HFFc6 (cell line): ENCODE measurements around the gene TMEM63A. TPM values are rescaled to one million over a fixed set of nuclear protein-coding genes. Genes with fewer than 3 reads are reported as not detected.
"Not testable (repeated sequence)": the region's sequence is repeated elsewhere in the genome, so short reads cannot be mapped to it uniquely, and the experiment has no call there.

ENCODE experiments used
- DNase-seq: peaks from one replicate; pipeline ENCODE4 v3.0.0-alpha.2; 2018
- H3K27ac Mint-ChIP-seq: 2 replicates; pipeline ENCODE4 v1.8.0; 2020; ENCODE audit warnings: mild to moderate bottlenecking, mixed read lengths
- H3K27me3 Mint-ChIP-seq: 2 replicates; pipeline ENCODE4 v1.8.0; 2021; ENCODE audit warnings: mild to moderate bottlenecking, moderate library complexity, mixed read lengths; ENCODE audit not compliant: insufficient read depth
- H3K36me3 Mint-ChIP-seq: 2 replicates; pipeline ENCODE4 v1.8.0; 2021; ENCODE audit warnings: low read depth, mixed read lengths
- H3K4me1 Mint-ChIP-seq: 2 replicates; pipeline ENCODE4 v1.8.0; 2020; ENCODE audit warnings: low read depth, mixed read lengths
- H3K4me3 Mint-ChIP-seq: 2 replicates; pipeline ENCODE4 v1.8.0; 2020; ENCODE audit warnings: mild to moderate bottlenecking, moderate library complexity, mixed read lengths
- H3K9me3 Mint-ChIP-seq: 2 replicates; pipeline ENCODE4 v1.8.0; 2020; ENCODE audit warnings: mild to moderate bottlenecking, mixed read lengths
- total RNA-seq, 6 experiments: library from RNA; stranded (reverse); fragmentation: NEBNext Ultra II Directional; extraction: Animal tissue kit (Norgen Biotek cat#: 25700); gene quantifications; 2 replicates in 1 of 6; 3 replicates in 5 of 6; pipeline ENCODE4 v1.2.3, GENCODE V29; 2021
- TF ChIP-seq, protein P1 (sequence below): fragments of 200-600 bp; sonication (generic); IDR thresholded peaks from 2 replicates; pipeline ENCODE4 v1.5.0; 2021; ENCODE audit warnings: antibody characterized with exemption, mild to moderate bottlenecking

Gene TMEM63A
- total RNA-seq, 6 experiments from 2014 or later = 18.9 to 29.1 (median 22.0) TPM

DNA sequence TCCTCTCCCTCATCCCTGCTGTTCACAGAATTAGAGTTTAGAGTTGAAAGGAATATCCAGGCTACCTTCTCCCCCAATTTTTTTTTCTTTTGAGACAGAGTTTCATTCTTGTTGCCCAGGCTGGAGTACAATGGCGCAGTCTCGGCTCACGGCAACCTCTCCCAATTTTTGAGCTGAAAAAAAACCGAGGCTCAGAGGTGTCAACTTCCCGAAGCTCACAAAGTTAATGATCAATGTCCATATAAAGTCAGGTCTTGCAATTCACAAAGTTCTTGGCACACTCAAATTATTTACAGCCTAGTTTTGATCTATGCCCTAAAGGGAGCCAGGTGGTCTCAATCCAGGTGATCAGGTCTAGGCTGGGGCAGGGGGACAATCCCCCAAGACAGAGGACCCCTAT is 7.6 kb upstream of the TMEM63A start:
- TF ChIP-seq, protein P1, sequence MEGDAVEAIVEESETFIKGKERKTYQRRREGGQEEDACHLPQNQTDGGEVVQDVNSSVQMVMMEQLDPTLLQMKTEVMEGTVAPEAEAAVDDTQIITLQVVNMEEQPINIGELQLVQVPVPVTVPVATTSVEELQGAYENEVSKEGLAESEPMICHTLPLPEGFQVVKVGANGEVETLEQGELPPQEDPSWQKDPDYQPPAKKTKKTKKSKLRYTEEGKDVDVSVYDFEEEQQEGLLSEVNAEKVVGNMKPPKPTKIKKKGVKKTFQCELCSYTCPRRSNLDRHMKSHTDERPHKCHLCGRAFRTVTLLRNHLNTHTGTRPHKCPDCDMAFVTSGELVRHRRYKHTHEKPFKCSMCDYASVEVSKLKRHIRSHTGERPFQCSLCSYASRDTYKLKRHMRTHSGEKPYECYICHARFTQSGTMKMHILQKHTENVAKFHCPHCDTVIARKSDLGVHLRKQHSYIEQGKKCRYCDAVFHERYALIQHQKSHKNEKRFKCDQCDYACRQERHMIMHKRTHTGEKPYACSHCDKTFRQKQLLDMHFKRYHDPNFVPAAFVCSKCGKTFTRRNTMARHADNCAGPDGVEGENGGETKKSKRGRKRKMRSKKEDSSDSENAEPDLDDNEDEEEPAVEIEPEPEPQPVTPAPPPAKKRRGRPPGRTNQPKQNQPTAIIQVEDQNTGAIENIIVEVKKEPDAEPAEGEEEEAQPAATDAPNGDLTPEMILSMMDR = no peak
- no peak for DNase-seq
- Mint-ChIP-seq H3K27ac (no peak overlapping the region), H3K4me3 (no peak overlapping the region), H3K4me1 (no peaks in the 10 kb centered on the region; the same call in 1 of the 2 replicates), H3K9me3 (no peaks in the 10 kb centered on the region), H3K27me3 (no peaks in the 10 kb centered on the region; the same call in none of the 2 replicates), H3K36me3 (no peaks in the 10 kb centered on the region)

DNA sequence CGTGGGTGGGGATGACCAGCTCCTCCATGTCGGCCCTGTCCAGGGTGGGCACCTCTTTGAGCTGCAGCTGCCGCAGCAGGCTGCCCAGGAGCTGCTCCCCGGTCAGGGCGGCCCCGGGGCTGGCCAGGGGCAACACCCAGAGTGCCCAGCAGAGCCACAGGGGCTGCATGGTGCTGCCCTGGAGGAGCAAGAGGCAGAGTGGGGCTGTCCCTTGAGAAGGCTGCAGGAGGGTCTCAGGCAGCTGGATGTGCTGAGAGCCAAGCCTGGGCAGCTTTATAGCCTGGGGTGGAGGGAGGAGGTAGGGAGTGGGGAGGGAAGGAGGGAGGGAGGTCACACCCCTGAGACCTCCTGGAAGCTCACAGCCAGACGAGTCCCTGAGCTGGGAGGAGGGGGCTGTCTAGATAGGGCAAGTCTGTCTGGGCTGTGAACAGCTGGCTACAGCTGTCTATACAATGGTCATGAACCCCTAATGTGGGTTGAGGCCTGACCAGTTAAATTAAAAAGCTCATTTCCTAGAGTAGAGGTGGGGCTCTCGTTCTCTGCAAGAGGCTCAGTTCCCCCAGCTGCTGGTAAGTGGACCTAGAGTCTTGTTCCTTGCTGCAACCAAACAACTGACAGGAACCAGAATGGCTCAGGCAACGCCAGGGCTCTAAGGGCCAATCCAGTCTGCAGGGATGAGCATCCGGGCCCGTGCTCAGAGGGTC is 6.9 kb upstream of the TMEM63A start, which contains the start of gene LEFTY1:
LEFTY1 (minus strand) TSS at position 249 of the 704 bp plus-strand sequence; CDS start at position 169, 80 bp downstream.
- Mint-ChIP-seq H3K36me3 (no peaks in the 10 kb centered on the region), H3K9me3 (no peaks in the 10 kb centered on the region), H3K27ac (no peak within 1 kb of the TSS), H3K27me3 (no peaks in the 10 kb centered on the region; the same call in none of the 2 replicates), H3K4me3 (no peak within 1 kb of the TSS), H3K4me1 (no peaks in the 10 kb centered on the region; the same call in 1 of the 2 replicates)
- TF ChIP-seq, protein P1 = no peak
- DNase-seq = no peak

GRCh38 chr1:225888289-225888897 is 6.2 kb upstream of the TMEM63A start:
- DNase-seq = no peak
- Mint-ChIP-seq H3K4me1 (peaks cover 6% of the 10 kb centered on the region), H3K27ac (no peak overlapping the region), H3K9me3 (no peaks in the 10 kb centered on the region), H3K27me3 (no peaks in the 10 kb centered on the region; the same call in 1 of the 2 replicates), H3K36me3 (no peaks in the 10 kb centered on the region), H3K4me3 (no peak overlapping the region)
- TF ChIP-seq, protein P1 = no peak

DNA sequence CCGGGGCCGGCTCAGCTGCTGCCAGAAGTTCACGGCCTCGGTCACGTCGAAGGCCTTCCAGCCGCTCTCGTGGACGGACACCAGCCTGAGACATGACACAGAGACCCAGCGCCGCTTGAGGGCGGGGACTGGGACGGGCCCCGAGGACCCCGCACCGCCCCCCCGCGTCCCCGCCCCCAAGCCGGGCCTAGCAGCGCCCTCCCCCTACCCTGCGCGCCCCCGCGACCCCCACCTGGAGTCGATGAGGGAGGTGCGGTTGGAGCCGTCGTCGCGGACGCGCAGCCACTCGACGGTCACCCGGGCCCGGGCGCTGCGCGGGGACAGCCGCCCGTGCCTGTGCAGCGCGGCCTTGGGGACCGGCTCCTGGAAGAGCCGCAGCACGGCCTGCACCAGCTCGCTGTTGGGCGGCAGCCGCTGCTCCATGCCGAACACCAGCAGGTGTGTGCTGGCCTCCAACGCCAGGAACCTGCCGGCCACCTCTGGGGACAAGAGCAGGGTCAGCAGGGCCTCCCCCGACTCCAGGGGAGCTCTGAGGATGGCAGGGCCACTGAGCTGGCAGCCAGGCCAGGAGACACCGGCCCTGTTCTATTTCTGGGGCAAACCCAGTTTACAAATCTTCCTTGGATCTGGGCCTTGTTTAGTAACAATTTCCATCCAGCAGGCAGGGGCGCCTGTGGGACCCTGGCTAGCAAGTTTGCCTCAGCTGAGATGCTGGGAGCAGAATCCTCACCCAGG is 5.5 kb upstream of the TMEM63A start:
- H3K4me3 Mint-ChIP-seq, H3K27ac Mint-ChIP-seq, H3K27me3 Mint-ChIP-seq, DNase-seq, H3K9me3 Mint-ChIP-seq, H3K36me3 Mint-ChIP-seq, H3K4me1 Mint-ChIP-seq: not testable (repeated sequence)

DNA sequence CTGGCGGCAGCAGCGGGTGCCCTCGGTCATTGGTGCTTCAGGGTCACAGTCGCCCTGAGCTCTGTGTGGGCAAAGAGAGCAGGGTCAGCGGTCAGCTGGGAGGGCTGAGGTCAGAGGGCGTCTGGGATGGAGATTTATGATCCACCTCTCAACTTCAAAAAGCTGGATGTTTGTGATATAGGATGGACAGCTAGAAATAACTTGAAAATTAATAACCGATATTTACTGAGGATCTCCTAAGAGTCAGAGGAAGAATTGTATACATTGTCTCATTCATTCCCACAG is 4.8 kb upstream of the TMEM63A start:
- no peaks in the 10 kb centered on the region for H3K36me3 Mint-ChIP-seq
- no peak overlapping the region for H3K4me3 Mint-ChIP-seq
- H3K27ac Mint-ChIP-seq = no peak overlapping the region
- peaks cover 10% of the 10 kb centered on the region for H3K4me1 Mint-ChIP-seq
- TF ChIP-seq, protein P1 = no peak
- no peaks in the 10 kb centered on the region; the same call in 1 of the 2 replicates for H3K27me3 Mint-ChIP-seq
- DNase-seq = no peak
- H3K9me3 Mint-ChIP-seq = no peaks in the 10 kb centered on the region
